Sigmoid colon (tissue), 7 donors: Measurements from ENCODE around the gene MIGA2. TPM values are rescaled to one million over a fixed set of nuclear protein-coding genes. Genes with fewer than 3 reads are reported as not detected.
A peak's percentile ranks its signal among the peaks of the same experiment; 100 is the strongest.

ENCODE experiments used
- DNase-seq: peaks from one replicate; pipeline ENCODE4 v3.0.0-alpha.2; 2019
- H3K27ac ChIP-seq, 4 donors: fragments of 200-600 bp; sonication (generic); one replicate each; pipeline ENCODE4 v1.5.1; 2016 to 2019; ENCODE audit warnings: mild to moderate bottlenecking in 1 of 4
- H3K27me3 ChIP-seq, 3 donors: fragments of 200-600 bp; sonication (generic); one replicate each; pipeline ENCODE4 v1.5.1; 2019; ENCODE audit warnings: mild to moderate bottlenecking in 1 of 3
- H3K36me3 ChIP-seq, 4 donors: fragments of 200-600 bp; sonication (generic); one replicate each; pipeline ENCODE4 v1.5.1; 2016 to 2019
- H3K4me1 ChIP-seq, 4 donors: fragments of 200-600 bp; sonication (generic); one replicate each; pipeline ENCODE4 v1.5.1; 2017 to 2019
- H3K4me3 ChIP-seq, 4 donors: fragments of 200-600 bp; sonication (generic); one replicate each; pipeline ENCODE4 v1.5.1; 2017 to 2019; ENCODE audit warnings: mild to moderate bottlenecking in 2 of 4, moderate library complexity in 1 of 4
- H3K9me3 ChIP-seq, 4 donors: fragments of 200-600 bp in 3 of 4; sonication (generic) in 3 of 4; one replicate each; pipeline versions ENCODE4 v1.5.1 to v1.6.1; 2013 to 2019
- EP300 ChIP-seq, 4 donors: sonication (generic); formaldehyde crosslinking; IDR thresholded peaks; one replicate each; pipeline ENCODE4 v1.6.1; 2017; ENCODE audit warnings: antibody characterized with exemption in 4 of 4
- POLR2A ChIP-seq, 2 donors: fragments of 450-650 bp; IDR thresholded peaks; one replicate each; pipeline ENCODE4 v1.6.1; 2016; ENCODE audit warnings: antibody characterized with exemption in 2 of 2, mild to moderate bottlenecking in 2 of 2, moderate library complexity in 2 of 2
- POLR2AphosphoS5 ChIP-seq, 4 donors: sonication (generic); formaldehyde crosslinking; IDR thresholded peaks; one replicate each; pipeline ENCODE4 v1.6.1; 2017; ENCODE audit warnings: antibody characterized with exemption in 4 of 4
- WGBS, 2 donors: extraction: QIAGEN DNeasy Blood & Tissue Kit; methylation state at CpG; one replicate each; pipeline ENCODE4 v1.1.7; 2013; 5-methylcytosine and 5-hydroxymethylcytosine counted together
- intact Hi-C: fragments of 100-400 bp; cut with DNase I; formaldehyde crosslinking; loops from one replicate; pipeline ENCODE4 v1.15.1; 2023
- polyA plus RNA-seq, 3 donors: library from polyadenylated mRNA; stranded (reverse); fragments of 200-250 nt; gene quantifications; one replicate each; pipeline ENCODE4 v1.2.3, GENCODE V29; 2013
- total RNA-seq, 4 donors: library from RNA; depleted of rRNA; stranded (reverse); fragments of >200 nt; gene quantifications; one replicate each; pipeline ENCODE4 v1.1.0, GENCODE V29; 2016
- TF ChIP-seq, protein P1 (sequence below), 4 experiments: fragments of 450-650 bp in 3 of 4; fragments of 200-600 bp in 1 of 4; IDR thresholded peaks; one replicate each; pipeline ENCODE4 v1.5.1; 2016 to 2019; ENCODE audit warnings: antibody characterized with exemption in 4 of 4, mild to moderate bottlenecking in 3 of 4, moderate library complexity in 2 of 4
- donor health status: healthy with polysubstance abuse.
- donor health status: Bipolar disorder and iron deficiency.
- donor health status: healthy.

MIGA2 gene
- total and polyA plus RNA-seq, 7 donors: 8.4 to 44.3 (median 21.4) TPM

DNA sequence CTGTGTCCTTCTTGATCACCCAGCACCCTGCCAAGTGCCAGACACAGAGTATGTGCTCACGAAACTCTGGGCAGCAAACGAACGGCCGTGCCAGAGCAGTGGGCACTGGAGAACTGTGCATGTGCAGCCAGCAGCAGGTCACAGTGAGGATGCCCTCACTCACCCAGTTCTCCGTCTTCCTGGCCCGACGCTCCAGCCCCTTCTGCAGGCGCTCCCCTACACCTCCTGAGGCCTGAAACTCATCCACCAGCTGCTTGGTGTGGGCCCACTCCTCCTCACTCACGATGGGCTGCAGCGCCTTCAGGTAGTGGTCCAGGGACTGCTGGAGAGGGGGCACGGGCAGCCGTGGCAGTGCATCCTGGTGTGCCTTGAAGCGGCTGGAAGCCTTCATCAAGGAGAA lies 71.2 kb downstream of the MIGA2 start:
- Histone ChIP-seq H3K36me3 (peaks cover 0 to 40% (median 14%) of the 10 kb centered on the region in 4 donors), H3K27ac (no peak overlapping the region), H3K4me3 (no peak overlapping the region), H3K27me3 (no peaks in the 10 kb centered on the region), H3K4me1 (peaks cover 0 to 31% (median 28%) of the 10 kb centered on the region in 4 donors), H3K9me3 (no peaks in the 10 kb centered on the region)
- WGBS, 2 donors: 94% methylated on average over 13 of the region's 13 CpGs
- intact Hi-C loops: no loop called here
- no peak for DNase-seq
- TF ChIP-seq POLR2AphosphoS5 (IDR thresholded peaks at IDR 0.05) (no peak), EP300 (IDR thresholded peaks at IDR 0.05) (no peak), POLR2A (IDR thresholded peaks at IDR 0.05) (no peak)
- TF ChIP-seq, protein P1, sequence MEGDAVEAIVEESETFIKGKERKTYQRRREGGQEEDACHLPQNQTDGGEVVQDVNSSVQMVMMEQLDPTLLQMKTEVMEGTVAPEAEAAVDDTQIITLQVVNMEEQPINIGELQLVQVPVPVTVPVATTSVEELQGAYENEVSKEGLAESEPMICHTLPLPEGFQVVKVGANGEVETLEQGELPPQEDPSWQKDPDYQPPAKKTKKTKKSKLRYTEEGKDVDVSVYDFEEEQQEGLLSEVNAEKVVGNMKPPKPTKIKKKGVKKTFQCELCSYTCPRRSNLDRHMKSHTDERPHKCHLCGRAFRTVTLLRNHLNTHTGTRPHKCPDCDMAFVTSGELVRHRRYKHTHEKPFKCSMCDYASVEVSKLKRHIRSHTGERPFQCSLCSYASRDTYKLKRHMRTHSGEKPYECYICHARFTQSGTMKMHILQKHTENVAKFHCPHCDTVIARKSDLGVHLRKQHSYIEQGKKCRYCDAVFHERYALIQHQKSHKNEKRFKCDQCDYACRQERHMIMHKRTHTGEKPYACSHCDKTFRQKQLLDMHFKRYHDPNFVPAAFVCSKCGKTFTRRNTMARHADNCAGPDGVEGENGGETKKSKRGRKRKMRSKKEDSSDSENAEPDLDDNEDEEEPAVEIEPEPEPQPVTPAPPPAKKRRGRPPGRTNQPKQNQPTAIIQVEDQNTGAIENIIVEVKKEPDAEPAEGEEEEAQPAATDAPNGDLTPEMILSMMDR (IDR thresholded peaks at IDR 0.05): no peak

DNA sequence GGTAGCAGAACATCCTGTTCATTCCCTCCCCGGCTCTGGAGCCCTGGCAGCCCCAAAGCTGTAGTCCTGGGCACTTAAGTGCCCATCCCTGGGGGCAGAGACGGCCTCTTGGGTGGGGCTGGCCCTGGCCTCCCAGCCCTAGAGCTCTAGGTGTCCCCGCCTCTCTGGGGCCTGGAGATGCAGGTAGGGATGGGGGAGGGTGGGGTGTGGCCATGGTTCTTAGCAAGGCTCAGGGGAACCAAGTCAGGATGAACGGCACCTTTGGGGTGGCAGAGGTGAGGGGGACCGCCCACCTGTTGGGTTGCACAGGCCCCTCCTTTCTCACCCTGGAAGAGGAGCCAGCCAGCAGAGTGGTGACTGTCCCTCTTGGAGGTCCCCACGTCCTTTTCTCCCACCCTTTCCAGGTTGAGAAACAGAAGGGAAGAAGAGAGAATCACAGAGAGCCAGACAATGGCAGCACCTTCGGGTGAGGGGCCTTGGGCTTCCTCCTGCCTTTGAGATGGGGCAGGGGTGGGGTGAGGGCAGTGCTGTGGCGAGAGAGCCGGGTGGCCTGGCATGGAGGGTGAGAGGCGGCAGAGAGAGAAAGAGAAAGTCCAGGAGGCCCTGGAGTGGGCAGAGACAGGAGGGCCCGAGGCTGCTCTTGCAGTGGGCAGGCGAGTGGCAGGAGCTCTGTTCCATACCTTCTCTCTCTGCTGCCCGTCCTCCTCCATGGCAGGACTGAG lies 71.8 kb downstream of the MIGA2 start:
- DNase-seq: no peak
- intact Hi-C loops: no loop called here
- no peak for TF ChIP-seq POLR2A (IDR thresholded peaks at IDR 0.05)
- Histone ChIP-seq H3K27me3 (no peaks in the 10 kb centered on the region), H3K4me1 (peaks cover 0 to 36% (median 32%) of the 10 kb centered on the region in 4 donors), H3K36me3 (peaks cover 0 to 39% (median 14%) of the 10 kb centered on the region in 4 donors), H3K9me3 (no peaks in the 10 kb centered on the region), H3K4me3 (no peak overlapping the region), H3K27ac (peak overlapping the region in 1 of 4 donors; percentile 97)
- 62 to 84% methylated on average over 13 of the region's 13 CpGs for WGBS, 2 donors

DNA sequence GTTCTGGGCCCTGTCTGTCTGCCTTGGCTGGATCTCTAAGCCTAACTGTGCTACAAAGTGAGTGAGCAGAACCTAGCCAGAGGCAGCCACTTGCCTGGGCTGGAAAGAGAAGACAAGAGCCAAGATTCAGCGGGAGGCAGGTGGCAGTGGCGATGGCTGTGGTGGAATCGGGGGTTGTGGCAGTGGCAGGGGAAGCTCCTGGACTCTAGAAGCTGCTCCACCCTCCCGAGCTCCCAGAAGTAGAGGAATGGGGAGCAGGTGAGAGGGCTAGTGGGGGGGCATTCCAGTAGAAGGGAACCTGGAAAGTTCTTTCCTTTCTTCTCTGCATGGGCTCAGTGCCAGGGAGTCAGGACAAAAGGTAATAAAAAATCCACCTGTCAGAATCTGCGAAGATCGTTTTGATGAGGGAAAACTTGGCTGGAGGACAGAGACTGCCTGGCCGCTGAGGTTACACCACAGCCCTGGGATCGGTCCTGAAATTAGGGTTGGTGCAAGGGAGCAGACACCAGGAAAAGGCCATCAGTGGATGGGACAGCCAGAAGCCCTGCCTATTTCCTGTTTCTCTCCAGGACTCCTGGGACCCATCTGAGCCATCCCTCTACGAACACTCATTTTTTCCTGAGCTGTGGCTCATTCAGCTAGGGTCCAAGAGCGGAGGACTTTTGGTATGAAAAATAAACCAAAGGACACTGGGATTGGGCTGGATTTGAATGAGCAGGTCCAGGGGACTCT lies 72.5 kb downstream of the MIGA2 start:
- no peak for DNase-seq
- no peaks in the 10 kb centered on the region for H3K9me3 ChIP-seq
- H3K27me3 ChIP-seq: no peaks in the 10 kb centered on the region
- peak overlapping the region; percentile 92 to 97 (median 94) for H3K27ac ChIP-seq
- TF ChIP-seq POLR2A (IDR thresholded peaks at IDR 0.05) (no peak), POLR2AphosphoS5 (IDR thresholded peaks at IDR 0.05) (peak in 1 of 4 donors; percentile 19)
- intact Hi-C loops: no loop called here
- peaks cover 0 to 35% (median 14%) of the 10 kb centered on the region in 4 donors for H3K36me3 ChIP-seq
- 22 to 67% methylated on average over 10 of the region's 10 CpGs for WGBS, 2 donors
- H3K4me3 ChIP-seq: peak overlapping the region in 2 of 4 donors; percentile 73 to 95
- peaks cover 0 to 37% (median 33%) of the 10 kb centered on the region in 4 donors for H3K4me1 ChIP-seq

DNA sequence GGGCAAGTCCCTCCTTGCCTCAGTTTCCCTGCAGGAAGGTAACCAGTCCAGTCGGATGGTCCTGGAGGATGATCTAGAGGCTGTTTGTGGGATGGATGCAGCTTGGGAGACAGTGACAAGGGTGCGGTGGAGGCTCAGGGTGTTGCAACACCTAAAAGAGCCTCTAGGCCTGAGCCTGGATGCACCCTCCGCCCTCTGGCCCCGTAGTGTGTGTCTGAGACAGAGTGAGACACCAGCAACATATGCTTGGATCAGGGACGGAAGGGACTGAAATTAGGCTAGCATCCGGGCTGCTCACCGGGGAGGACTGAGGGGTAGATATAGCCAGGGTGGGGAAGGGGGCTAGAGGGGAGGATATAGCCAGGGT lies 73.1 kb downstream of the MIGA2 start:
- WGBS, 2 donors: 21 to 78% methylated on average over 7 of the region's 7 CpGs
- Histone ChIP-seq H3K9me3 (no peaks in the 10 kb centered on the region), H3K27ac (peak overlapping the region; percentile 92 to 97 (median 94)), H3K4me1 (peaks cover 0 to 37% (median 33%) of the 10 kb centered on the region in 4 donors), H3K36me3 (peaks cover 0 to 33% (median 14%) of the 10 kb centered on the region in 4 donors), H3K27me3 (no peaks in the 10 kb centered on the region), H3K4me3 (peak overlapping the region; percentile 73 to 95 (median 86))
- no peak for TF ChIP-seq POLR2A (IDR thresholded peaks at IDR 0.05)
- no peak for TF ChIP-seq POLR2AphosphoS5 (IDR thresholded peaks at IDR 0.05)
- TF ChIP-seq, protein P1 (IDR thresholded peaks at IDR 0.05): no peak
- TF ChIP-seq EP300 (IDR thresholded peaks at IDR 0.05): no peak
- peak; percentile 86 for DNase-seq
- intact Hi-C loops: no loop called here

DNA sequence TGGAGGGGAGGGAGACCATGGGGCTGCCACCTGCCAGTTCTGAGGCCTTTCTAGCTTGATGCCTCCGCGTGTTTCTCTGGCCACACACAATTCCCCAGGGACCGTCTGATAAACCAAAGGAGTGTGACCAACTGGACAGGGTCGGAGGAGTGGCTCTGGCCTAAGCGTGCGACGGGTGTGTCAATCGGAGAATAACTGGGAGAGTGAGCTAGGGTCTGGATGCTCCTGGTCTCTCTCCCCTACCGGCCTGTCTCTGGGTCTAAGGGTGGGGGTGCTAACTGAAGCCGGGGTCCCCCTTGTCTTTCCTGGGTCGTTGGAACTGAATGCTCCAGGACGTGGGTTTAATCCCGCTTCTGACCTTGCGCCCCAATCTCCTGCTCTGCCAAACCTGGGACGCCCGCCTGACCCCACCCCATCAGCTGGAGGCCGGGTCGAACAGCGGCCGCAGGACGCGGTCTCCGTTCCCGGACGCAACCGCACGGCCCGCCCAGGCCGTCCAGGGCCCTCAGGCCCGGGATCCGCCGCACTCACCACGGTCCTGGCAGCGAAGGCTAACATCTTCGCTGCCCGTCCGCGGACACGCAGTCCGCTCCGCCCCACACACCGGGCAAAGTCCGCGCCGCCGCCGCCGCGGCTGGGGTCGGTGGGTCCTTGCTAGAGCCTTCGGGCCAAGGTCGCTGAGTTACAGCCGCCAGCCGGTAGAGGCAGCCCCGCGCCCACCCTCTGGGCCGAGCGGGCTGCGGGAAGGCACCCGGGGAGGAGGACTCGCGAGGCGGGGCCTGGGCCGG lies 73.7 kb downstream of the MIGA2 start:
- DNase-seq: peak; percentile 74
- WGBS, 2 donors: 3 to 6% methylated on average over 64 of the region's 64 CpGs

More for the DNA sequence above, 73.7 kb downstream of the MIGA2 start:
- H3K36me3 ChIP-seq: peaks cover 0 to 32% (median 14%) of the 10 kb centered on the region in 4 donors
- TF ChIP-seq POLR2AphosphoS5 (IDR thresholded peaks at IDR 0.05) (no peak), EP300 (IDR thresholded peaks at IDR 0.05) (no peak), POLR2A (IDR thresholded peaks at IDR 0.05) (no peak)
- TF ChIP-seq, protein P1 (IDR thresholded peaks at IDR 0.05): no peak
- no peaks in the 10 kb centered on the region for H3K9me3 ChIP-seq
- intact Hi-C loops: no loop called here
- H3K4me1 ChIP-seq: peaks cover 0 to 41% (median 34%) of the 10 kb centered on the region in 4 donors
- H3K27ac ChIP-seq: peak overlapping the region; percentile 92 to 97 (median 94)
- no peaks in the 10 kb centered on the region for H3K27me3 ChIP-seq
- peak overlapping the region; percentile 73 to 95 (median 86) for H3K4me3 ChIP-seq
